Activated T-cell treated with anti-CD3 and anti-CD28 coated beads for 24 hours (primary cell): Measurements from ENCODE around the gene IBA57.

Experiments
- DNase-seq: peaks from one replicate; pipeline ENCODE4 v3.0.0-alpha.2; 2020; ENCODE audit warnings: low read depth

The IBA57 gene

DNA sequence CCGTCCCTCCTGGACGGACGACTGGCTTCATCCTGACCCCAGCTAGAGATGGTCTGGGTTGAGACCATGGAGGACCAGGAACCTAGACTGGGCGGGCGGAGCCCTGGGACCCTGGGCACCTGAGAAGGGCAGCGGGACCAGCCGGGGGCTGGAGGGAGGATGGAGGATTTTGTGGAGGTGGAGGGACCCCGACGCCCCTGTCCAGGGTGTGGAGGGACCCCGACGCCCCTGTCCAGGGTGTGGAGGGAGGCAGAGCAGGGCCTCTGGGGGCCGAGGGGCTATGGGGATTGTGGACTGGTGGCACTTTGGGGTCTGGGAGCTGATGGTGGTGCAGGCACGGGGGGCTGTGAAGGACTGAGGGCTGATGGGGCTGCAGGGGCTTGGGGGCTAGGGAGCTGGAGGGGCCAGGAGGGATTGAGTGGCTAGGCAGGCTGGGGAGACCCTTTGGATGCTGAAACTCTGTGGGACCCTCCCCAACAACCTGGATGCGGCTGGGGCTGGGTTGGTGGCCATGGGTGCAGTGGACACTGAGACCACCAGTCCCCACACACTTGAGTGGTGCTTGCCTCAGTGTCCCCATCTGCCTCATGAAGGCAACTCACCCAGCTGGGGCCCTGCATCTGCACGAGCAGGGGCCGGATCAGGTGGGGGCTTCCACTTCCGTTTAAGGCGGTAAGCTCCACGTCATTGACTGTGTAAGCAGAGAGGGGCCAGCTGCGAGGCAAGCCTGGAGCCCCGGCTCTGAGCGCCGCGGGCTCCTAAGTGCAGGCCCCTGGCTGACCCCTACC lies 8.5 kb upstream of the IBA57 start:
- no peak for DNase-seq

DNA sequence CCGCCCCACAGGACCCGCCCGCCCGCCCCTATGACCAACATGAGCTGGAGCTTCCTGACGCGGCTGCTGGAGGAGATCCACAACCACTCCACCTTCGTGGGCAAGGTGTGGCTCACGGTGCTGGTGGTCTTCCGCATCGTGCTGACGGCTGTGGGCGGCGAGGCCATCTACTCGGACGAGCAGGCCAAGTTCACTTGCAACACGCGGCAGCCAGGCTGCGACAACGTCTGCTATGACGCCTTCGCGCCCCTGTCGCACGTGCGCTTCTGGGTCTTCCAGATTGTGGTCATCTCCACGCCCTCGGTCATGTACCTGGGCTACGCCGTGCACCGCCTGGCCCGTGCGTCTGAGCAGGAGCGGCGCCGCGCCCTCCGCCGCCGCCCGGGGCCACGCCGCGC lies 7.9 kb upstream of the IBA57 start:
- DNase-seq, result no peak

DNA sequence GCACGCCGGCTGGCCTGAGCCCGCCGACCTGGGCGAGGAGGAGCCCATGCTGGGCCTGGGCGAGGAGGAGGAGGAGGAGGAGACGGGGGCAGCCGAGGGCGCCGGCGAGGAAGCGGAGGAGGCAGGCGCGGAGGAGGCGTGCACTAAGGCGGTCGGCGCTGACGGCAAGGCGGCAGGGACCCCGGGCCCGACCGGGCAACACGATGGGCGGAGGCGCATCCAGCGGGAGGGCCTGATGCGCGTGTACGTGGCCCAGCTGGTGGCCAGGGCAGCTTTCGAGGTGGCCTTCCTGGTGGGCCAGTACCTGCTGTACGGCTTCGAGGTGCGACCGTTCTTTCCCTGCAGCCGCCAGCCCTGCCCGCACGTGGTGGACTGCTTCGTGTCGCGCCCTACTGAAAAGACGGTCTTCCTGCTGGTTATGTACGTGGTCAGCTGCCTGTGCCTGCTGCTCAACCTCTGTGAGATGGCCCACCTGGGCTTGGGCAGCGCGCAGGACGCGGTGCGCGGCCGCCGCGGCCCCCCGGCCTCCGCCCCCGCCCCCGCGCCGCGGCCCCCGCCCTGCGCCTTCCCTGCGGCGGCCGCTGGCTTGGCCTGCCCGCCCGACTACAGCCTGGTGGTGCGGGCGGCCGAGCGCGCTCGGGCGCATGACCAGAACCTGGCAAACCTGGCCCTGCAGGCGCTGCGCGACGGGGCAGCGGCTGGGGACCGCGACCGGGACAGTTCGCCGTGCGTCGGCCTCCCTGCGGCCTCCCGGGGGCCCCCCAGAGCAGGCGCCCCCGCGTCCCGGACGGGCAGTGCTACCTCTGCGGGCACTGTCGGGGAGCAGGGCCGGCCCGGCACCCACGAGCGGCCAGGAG lies 7.2 kb upstream of the IBA57 start:
- no peak for DNase-seq

DNA sequence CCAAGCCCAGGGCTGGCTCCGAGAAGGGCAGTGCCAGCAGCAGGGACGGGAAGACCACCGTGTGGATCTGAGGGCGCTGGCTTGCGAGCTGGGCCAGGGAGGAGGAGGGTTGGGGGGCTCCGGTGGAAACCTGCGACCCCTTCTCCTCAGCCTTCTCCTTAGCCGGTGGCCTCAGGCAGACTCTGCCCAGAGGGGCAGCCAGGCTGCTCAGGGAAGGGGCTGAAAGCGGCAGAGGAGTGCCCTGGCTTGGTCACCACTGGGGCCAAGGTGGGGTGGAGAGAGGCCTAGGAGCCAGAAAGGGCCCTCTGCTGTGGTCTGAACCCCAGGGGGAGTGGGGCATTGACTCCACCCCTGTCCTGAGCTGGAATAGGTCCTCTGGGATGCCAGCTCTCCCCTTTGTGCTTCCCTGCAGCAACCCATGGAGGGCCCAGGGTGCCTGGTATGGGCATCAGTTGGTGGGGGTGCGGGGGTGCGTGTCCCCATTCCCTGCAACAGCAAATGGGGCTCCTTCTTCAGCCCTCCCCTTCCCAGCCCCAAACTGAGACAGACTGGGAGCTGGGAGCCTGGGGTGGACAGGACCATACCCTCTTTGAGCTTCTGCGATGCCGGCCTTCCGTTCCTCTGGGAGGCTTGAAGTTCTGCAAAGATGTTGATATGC lies 6.5 kb upstream of the IBA57 start:
- DNase-seq, result no peak

DNA sequence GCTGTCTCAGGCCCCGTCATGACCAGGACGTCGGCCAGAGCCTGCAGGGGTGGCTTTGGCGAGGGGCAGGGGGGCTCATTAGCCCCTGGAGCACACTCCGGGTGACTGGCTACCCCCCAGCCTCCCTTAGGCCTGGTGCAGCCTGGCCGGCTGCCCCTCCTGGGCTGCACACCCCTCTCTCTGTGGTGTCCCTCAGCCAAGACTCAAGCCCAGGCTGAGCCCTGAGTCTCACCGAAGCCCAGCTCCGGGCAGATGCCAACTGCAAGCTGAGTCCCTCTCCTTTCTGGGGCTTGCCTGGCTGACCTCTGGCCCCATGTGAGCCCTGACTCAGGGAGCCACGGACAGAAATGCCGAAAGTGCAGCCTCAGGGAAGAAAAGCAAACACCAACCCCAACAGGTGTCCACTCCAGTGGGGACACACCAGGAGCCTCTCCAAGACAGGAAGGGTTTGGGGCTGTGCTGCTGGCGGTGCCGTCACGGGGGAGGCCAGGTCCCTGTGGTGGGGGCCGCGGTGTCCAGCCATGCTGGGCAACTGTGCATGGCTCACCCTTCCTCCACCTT lies 5.3 kb upstream of the IBA57 start:
- no peak for DNase-seq

DNA sequence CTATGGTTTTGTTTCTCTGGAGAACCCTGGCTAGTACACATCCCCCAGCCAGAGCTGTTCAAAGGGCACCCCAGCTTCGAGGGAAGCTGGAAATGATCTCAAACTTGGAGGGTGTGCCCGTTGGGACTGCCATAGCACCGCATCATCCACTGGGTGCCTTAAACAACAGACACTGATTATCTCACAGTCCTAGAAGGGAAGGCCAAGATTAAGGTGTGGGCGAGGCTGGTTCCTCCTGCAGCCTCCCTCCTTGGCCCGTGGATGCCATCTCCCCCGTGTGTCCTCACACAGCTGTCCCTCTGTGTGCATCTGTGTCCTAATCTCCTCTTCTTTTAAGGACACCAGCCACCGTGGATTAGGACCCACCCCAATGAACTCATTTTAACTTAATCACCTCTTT lies 4.2 kb upstream of the IBA57 start:
- no peak for DNase-seq

DNA sequence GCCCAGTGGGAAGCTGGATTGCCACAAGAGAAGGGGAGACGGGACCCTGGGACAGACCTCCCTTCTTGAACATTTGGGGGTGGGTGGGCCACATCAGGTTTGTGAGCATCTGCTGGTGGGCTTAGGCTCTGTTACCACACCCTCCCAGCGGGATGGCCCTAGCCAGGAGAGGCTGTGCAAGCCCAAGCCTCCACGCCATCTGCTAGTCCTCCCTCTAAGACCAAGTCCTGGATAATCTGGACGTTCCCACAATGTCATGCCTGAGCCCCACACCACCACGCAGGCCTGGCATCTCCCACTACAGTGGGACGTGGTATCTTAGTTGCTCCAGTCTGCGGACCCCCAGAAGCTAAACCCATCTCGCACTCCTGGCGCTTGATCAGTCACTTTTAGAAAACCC lies 3.7 kb upstream of the IBA57 start:
- no peak for DNase-seq

DNA sequence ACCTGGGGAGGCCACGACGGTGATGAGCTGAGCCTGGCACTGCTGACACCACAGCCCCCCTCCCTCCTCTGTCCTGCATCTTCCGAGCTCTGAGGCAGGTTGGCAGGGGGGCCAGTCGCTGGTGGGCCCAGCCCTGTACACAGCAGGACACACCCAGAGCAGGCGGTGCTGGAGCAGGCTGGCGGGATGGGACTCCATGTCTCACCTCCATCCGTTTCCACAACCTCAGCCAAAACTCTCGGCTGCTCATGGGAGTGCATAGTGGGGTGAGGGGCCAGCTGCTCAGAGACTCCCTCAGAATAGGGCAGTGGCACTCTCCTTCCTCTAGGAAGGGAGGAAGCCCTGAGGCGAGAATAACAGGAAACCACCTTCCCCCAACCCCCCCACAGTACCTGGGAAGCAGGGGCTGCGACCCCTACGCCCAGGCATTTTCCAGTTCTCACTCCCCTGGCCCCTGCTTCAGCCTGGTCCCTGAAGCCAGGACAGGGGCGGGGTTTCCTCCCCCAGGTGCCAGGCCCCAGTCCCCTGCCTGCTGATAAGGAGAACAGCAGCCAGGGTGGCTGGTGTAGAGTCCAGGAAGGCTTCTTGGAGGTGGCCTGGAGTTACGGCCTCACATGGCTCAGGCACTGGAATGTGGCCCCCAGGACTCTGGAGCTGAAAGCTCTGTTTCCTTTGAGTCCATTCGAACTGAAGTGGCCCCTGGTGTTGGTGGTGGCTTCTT lies 3.2 kb upstream of the IBA57 start:
- DNase-seq, result no peak

DNA sequence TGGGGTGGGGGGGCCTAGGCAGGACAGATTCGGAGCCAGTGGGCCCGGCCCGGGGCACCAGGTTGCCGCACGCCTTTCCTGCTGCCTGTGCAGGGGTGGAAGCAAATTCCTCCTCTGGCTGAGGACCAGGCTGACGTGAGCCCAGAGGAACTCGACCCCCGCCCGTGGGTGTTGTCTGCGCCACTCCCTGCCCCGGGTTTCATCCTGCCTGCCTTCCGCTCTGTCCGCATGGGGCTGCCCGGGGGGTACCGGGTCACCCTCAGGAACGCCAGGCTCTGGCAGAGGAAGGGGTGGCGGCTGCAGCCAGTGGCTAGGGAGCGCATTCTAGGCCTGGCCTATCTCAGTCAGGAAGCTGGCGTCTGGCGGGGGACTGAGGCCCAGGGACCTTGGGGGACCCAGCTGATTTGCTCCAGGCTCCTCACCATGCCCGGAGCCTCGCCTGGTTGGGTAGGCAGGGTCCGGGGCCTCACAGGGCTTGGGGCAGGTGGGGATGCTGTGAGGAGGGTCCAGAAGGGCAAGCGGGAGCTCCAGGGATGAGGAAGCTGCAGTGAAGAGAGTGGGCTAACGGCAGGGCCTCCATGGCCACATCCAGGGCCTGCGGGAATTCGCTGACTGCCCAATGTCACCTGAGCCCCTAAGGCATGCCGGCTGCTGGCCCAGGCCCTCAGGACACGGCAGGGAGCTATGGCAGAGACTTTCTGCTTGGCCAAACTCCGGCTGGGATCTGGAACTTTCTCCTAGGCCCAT lies 2.4 kb upstream of the IBA57 start:
- no peak for DNase-seq

DNA sequence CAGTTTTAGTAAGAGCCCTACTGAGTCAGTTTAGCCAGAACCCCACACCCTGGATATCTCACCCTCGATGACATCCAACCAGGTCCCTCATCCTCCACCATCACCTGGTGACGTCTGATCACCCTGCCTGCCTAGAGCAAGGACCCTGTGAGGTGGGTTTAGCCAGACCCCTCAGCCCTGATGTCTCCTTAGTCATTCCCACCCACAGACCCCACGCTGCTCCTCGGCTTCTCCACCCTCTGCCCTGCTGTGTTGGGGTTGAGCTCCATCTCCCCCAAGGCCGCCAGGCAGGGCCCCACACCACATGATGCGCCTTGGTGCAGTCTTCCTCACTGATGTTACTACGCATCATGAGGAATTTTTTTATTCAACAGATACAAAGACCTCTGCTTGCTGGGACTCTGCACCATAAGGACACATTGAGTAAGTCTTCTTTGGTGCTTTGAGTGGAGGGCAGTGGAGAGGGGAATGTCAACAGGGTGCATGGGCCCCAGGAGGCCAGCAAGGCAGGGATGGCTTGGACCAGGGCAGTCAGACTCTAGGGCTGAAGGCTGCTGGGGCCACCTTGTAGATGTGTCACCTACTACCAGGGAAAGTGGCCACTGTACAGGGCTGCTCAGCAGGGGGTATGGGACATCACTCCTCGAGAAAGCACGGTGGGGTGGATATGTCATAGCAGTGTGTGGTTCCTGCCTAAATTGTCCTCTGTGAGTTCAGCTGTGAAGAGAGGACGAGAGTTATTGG lies 1.7 kb upstream of the IBA57 start:
- no peak for DNase-seq

DNA sequence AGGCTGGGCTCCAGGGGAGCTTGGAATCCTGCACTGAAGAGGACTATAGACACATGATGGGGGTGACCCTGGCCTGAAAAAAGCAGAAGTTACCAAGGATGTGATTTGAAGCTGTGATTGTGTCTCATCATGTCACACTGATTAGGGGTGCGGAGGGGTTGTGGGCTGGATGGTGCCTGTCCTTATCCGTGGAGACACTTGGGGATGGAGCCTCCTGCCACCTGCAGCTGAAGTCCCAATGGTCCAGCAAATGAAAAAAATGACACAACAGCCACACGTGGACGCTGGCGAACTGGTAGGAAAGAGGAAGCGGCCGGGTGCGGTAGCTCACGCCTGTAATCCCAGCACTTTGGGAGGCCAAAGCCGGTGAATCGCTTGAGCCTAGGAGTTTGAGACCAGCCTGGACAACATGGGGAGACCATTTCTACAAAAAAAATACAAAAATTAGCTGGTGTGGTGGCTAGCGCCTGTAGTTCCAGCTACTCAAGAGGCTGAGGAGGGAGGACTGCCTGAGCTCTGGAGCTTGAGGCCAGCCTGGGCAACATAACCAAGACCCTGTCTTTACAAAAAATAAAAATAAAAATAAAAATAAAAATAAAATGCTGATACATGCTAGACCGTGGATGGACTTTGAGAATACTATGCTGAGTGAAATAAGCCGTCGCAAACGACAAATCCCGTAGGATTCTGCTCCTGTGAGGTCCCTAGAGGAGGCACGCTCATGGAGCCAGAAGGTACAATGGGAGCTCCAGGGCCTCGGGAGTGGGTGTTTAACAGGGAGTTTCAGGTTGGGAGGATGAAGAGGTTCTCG lies 838 bp upstream of the IBA57 start:
- no peak for DNase-seq

DNA sequence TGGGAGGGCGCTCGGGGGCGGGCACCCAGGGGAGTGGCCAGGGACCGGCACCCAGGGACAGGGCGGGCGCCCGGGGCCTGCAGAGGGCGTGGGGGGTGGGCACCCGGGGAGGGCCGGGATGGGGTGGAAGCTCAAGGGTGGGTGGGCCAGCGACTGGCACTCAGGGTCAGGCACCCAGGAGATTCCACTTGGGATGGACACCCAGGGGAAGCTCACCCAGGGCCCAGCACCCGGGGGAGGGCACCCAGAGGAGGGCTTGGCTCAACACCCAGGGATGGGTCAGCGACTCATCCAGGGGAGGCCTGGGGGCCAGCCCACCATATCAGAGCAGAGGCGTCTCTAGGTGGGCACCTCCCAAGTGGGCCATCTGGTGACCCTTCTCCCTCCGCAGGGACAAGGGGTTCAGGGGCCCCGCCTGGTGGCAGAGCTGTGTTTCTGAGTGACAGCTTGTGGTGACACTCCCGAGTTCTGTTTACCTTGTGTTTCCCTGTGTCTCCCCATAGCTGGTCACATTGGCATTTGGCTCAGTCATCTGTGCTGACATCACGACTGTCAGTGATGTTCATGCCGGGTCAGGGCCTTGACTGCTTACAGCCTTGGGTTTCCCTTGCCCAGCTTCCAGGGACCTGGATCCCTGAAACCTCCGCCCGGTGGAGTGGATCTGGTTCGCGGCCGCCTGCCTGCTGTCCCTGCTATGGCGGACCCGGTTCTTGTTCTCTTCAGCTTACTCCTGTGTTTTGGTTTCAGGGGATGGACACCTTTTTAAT lies 749 bp downstream of the IBA57 start:
- DNase-seq, result peak; percentile 37

DNA sequence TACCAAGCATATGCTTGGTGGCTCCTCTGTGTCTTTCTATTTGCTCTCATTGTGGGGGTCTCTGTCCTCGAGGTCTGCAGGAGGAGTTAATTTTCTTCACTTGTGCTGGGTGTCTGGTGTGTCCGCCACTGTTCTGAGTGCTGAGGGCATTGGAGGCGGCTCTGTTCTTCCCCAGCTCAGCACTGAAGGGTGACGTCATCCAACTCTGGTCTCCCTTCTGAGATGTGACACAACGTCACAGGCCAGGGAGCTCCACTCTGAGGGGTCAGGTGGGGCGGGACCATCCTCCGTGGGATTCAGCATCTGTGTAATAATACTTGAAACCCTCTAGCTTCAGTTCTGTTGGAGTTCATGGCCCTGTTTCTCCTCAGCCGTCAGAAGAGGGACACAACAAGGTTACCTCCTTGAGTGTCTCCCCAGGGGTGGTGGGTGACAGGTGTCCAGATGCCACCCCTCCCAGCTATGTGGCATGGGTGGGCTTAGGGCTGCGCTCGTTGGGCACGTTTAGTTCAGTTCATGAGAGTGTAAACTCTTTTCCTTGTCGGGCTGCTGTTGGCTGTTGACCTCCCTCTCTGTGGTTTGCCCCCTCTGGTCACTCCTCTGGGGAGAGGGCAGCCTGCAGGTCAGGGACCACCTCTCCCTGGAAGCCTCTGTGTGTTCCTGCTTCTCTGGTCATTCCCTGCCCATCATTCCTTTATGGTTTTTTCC lies 3.1 kb downstream of the IBA57 start:
- no peak for DNase-seq

DNA sequence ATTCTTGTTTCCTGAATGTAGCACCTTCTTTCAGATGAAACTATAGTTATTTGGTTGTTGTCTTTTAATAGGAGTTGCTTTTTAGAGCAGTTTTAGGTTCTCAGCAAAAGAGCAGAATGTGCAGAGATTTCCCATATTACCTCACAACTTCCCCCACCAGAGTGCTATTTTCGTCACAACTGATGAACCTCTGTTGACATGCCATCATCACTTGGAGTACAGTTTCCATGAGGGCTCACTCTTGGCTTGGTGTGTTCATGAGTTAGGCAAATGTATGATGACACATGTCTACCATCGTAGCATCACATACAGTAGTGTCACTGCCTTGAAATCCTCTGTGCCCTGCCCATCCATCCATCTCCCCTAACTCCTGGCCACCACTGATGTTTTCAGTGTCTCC lies 3.7 kb downstream of the IBA57 start:
- DNase-seq, result no peak

DNA sequence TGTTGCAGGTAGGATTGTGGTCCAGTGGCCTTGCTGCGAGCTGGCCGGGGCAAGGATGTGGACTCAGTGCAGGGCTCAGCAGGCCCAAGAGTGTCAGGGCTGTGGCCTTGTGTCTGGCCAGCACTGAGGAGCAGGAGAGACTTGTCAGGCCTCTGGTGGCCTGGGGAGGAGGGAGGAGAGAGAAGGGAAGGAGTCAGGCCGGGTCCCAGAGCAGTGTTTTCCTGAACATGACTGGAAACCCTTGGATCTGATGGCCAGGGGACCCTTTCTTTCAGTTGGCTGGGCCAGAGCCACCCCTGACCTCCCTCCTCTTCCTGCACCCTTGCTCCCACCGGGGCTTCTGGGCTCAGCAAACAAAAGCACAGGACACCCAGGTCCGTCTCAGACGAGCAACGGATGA lies 5.1 kb downstream of the IBA57 start:
- DNase-seq, result no peak

DNA sequence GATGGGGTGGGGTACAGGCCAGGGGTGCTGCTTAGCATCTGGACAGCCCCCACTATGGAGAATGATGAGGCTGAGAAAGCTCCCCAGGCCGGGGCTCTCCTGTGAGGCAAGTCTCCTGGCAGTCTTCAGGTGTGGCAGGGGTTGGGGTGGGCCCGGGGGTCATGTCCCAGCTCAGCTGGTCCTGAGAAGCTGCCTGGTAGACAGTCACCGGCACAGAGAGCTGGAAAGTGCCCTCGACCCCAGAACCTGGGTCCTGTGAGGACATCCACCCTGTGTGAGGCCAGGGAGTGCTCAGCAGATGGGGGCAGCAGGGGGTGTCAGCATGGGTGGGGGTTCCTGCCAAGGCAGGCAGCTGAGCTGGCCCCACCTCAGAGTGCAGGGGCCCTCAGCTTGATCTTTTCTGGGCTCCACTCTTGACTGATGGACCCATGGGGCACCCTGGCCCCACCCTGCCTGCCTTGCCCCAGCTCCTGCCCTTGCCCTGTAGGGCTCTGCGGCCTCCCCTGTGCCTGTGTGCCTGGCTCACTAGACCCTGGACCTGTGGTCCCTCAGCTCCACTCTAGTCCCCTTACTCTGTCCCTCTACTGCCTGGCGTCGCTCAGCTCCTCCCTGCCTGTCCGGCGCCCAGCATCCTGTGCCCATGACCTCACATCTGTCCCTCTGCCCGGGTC lies 5.8 kb downstream of the IBA57 start:
- DNase-seq, result no peak
